GM23248 (cell line): Measurements from ENCODE around the gene COL17A1. TPM values are rescaled to one million over a fixed set of nuclear protein-coding genes. Genes with fewer than 3 reads are reported as not detected.

Experiments used
- DNase-seq: peaks from one replicate; pipeline ENCODE4 v3.0.0-alpha.2; 2015
- H2AFZ ChIP-seq: fragments of 200-600 bp; sonication (generic); 2 replicates; pipeline ENCODE4 v1.6.1; 2016; ENCODE audit warnings: antibody characterized with exemption
- H3F3A ChIP-seq: fragments of 200-600 bp; sonication (generic); 2 replicates; pipeline ENCODE4 v1.6.1; 2016; ENCODE audit warnings: mild to moderate bottlenecking, antibody characterized with exemption, mixed run types; ENCODE audit not compliant: insufficient read depth
- H3K27ac ChIP-seq: fragments of 200-600 bp; sonication (generic); 2 replicates; pipeline ENCODE4 v1.5.1; 2016; ENCODE audit warnings: mild to moderate bottlenecking
- H3K27me3 ChIP-seq: fragments of 200-600 bp; sonication (generic); replicated peaks from 2 replicates; pipeline ENCODE4 v1.6.1; 2016; ENCODE audit warnings: mild to moderate bottlenecking; ENCODE audit not compliant: insufficient read depth
- H3K36me3 ChIP-seq: fragments of 200-600 bp; sonication (generic); 2 replicates; pipeline ENCODE4 v1.6.1; 2016; ENCODE audit warnings: low read depth, mild to moderate bottlenecking
- H3K4me1 ChIP-seq: fragments of 200-600 bp; sonication (generic); 2 replicates; pipeline ENCODE4 v1.6.1; 2016; ENCODE audit warnings: mild to moderate bottlenecking; ENCODE audit not compliant: insufficient read depth
- H3K4me2 ChIP-seq: fragments of 200-600 bp; sonication (generic); one replicate; pipeline ENCODE4 v1.6.1; 2016; ENCODE audit warnings: mild to moderate bottlenecking; ENCODE audit not compliant: unreplicated experiment
- H3K4me3 ChIP-seq: fragments of 200-600 bp; sonication (generic); 2 replicates; pipeline ENCODE4 v1.5.1; 2016; ENCODE audit warnings: mild to moderate bottlenecking
- H3K79me2 ChIP-seq: fragments of 200-600 bp; sonication (generic); 2 replicates; pipeline ENCODE4 v1.6.1; 2016; ENCODE audit warnings: mild to moderate bottlenecking; ENCODE audit not compliant: insufficient read depth
- H3K9ac ChIP-seq: fragments of 200-600 bp; sonication (generic); 2 replicates; pipeline ENCODE4 v1.6.1; 2016; ENCODE audit warnings: mild to moderate bottlenecking
- H3K9me2 ChIP-seq: fragments of 200-600 bp; sonication (generic); 2 replicates; pipeline ENCODE4 v1.6.1; 2016; ENCODE audit warnings: mixed run types, mild to moderate bottlenecking, moderate library complexity; ENCODE audit not compliant: insufficient read depth
- H3K9me3 ChIP-seq: fragments of 200-600 bp; sonication (generic); one replicate; pipeline ENCODE4 v1.6.1; 2017; ENCODE audit warnings: low read depth
- H4K20me1 ChIP-seq: fragments of 200-600 bp; sonication (generic); 2 replicates; pipeline ENCODE4 v1.6.0; 2016; ENCODE audit not compliant: insufficient read depth
- EZH2 ChIP-seq: fragments of 200-600 bp; sonication (generic); IDR thresholded peaks from 2 replicates; pipeline ENCODE4 v1.6.1; 2018; ENCODE audit warnings: antibody characterized with exemption, mild to moderate bottlenecking; ENCODE audit not compliant: insufficient read depth, poor library complexity, severe bottlenecking
- EZH2phosphoT487 ChIP-seq: fragments of 200-600 bp; sonication (generic); IDR thresholded peaks from 2 replicates; pipeline ENCODE4 v1.6.1; 2018; ENCODE audit warnings: antibody characterized with exemption, moderate library complexity, mild to moderate bottlenecking, low read depth; ENCODE audit not compliant: insufficient read depth
- WGBS, 2 experiments: methylation state at CpG; one replicate each; pipeline ENCODE4 v1.1.6; 2015 to 2017; ENCODE audit warnings: low lambda C conversion rate in 2 of 2, low coverage in 1 of 2; ENCODE audit errors: missing lambda C conversion rate in 2 of 2; 5-methylcytosine and 5-hydroxymethylcytosine counted together
- in situ Hi-C: fragments of 300-500 bp; cut with MboI; formaldehyde crosslinking; loops from 2 replicates; pipeline ENCODE4 v1.15.0; 2020
- polyA plus RNA-seq: library from polyadenylated mRNA; unstranded; fragments of >200 nt; fragmentation: Nextera tagmentation; extraction: Ambion mirVana; gene quantifications from 2 replicates; pipeline ENCODE4 v1.2.1, GENCODE V29; 2016
- total RNA-seq: library from RNA; depleted of rRNA; stranded (reverse); fragments of >200 nt; shearing (Covaris generic); gene quantifications from 2 replicates; pipeline ENCODE4 v1.2.3, GENCODE V29; 2014

Gene COL17A1
- total and polyA plus RNA-seq, 2 experiments from 2014 or later, result 0.51 TPM; not detected in 1

DNA sequence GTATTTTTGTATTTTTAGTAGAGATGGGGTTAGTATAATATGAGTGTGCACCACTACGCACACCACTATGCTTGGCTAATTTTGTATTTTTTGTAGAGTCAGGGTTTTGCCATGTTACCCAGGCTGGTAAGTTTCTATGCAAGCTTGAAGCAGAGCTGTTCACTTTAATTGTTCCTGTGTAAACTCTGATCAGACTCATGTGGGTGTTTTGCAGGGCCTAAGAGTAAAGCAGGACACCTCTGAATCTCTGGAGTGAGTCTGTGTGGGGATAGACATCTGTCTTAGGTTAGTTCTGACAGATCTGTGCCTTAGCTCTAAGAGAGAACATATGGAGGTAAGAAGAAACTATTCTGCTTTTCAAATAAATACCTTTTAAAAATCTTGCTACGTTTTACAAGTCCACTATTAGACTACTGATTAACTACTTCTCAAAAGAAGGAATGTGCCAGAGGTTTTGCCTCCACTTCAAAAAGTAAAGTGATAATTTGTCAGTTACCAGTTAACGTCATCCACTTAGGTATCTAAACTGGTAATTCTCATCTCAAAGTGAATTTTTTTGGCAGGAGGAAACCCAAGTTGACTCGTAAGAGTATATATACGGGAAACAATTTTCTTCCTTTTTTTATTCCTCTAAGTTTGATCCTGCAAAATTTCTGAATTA lies 1.1 kb downstream of the COL17A1 start:
- H3K27ac ChIP-seq, result no peak overlapping the region
- H3K9ac ChIP-seq, result no peak overlapping the region
- no peak overlapping the region for H3K4me3 ChIP-seq
- no peaks in the 10 kb centered on the region for H3K9me2 ChIP-seq
- no peak overlapping the region for H3K4me2 ChIP-seq
- TF ChIP-seq EZH2phosphoT487, result no peak
- no peak for TF ChIP-seq EZH2
- H3K27me3 ChIP-seq, result no peaks in the 10 kb centered on the region
- no peaks in the 10 kb centered on the region for H4K20me1 ChIP-seq
- DNase-seq, result no peak
- no peaks in the 10 kb centered on the region for H3F3A ChIP-seq
- H3K36me3 ChIP-seq, result no peaks in the 10 kb centered on the region
- H3K79me2 ChIP-seq, result no peaks in the 10 kb centered on the region
- no peaks in the 10 kb centered on the region for H3K4me1 ChIP-seq
- WGBS, 2 experiments, result 79% methylated on average over 5 of the region's 5 CpGs
- in situ Hi-C loops, result no loop called here
- H2AFZ ChIP-seq, result no peak overlapping the region
- H3K9me3 ChIP-seq, result no peaks in the 10 kb centered on the region

DNA sequence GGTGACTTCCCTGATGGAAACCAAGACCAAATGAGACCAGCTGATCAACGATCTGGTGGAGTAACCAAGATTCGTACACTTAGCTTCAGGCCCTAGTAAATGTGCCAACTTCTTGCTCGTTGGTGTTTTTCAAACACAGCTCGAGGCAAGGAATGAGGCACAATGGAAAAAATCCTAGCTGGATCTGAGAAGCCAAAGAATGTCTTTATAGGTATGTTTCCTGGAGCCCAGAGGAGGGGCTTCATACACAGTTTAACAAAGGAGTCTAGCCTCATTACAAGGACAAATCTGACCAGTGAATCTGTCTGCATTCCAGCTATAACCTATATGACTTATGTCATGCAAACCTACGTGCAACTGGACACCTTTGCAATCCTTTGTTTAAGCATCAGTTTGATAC lies 3.7 kb downstream of the COL17A1 start:
- Histone ChIP-seq H3K9ac (no peak overlapping the region), H3K4me1 (no peaks in the 10 kb centered on the region), H3F3A (no peaks in the 10 kb centered on the region), H3K79me2 (no peaks in the 10 kb centered on the region), H3K4me2 (no peak overlapping the region), H2AFZ (no peak overlapping the region), H3K4me3 (no peak overlapping the region), H3K27me3 (no peaks in the 10 kb centered on the region; the same call in 1 of the 2 replicates), H3K9me2 (no peaks in the 10 kb centered on the region), H3K36me3 (no peaks in the 10 kb centered on the region), H3K27ac (no peak overlapping the region), H4K20me1 (no peaks in the 10 kb centered on the region), H3K9me3 (no peaks in the 10 kb centered on the region)
- no peak for TF ChIP-seq EZH2phosphoT487
- no peak for TF ChIP-seq EZH2
- 59 to 65% methylated on average over 5 of the region's 5 CpGs for WGBS, 2 experiments
- in situ Hi-C loops, result no loop called here
- no peak for DNase-seq

DNA sequence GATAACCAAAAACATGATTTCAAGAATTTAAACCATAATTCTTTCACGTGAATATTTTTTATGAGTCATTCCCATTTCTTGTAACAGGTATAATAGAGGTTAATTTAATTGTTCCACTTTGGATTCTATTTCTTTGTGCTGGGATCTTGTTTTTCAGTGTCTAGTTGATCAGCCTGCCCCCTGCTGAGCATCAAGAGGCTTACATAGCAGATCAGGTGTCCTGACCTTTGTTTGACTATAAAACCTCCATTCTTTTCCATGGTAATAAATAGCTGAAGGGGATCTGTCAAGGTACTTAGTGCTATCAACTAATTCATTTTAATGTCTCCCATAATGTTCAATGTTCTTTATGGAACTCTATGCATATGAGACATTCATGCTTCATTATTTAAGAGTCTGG lies 4.9 kb downstream of the COL17A1 start:
- Histone ChIP-seq H2AFZ (no peak overlapping the region), H3K27ac (no peak overlapping the region), H3K9me2 (no peaks in the 10 kb centered on the region), H3K36me3 (no peaks in the 10 kb centered on the region), H3K79me2 (no peaks in the 10 kb centered on the region), H3K9ac (no peak overlapping the region), H3K9me3 (no peaks in the 10 kb centered on the region), H3K27me3 (peaks cover 5% of the 10 kb centered on the region; the same call in 1 of the 2 replicates), H3K4me3 (no peak overlapping the region), H3K4me2 (no peak overlapping the region), H3K4me1 (no peaks in the 10 kb centered on the region), H4K20me1 (no peaks in the 10 kb centered on the region), H3F3A (no peaks in the 10 kb centered on the region)
- 49 to 54% methylated on average over 1 of the region's 1 CpG for WGBS, 2 experiments
- in situ Hi-C loops, result no loop called here
- peak; percentile 54 for DNase-seq
- TF ChIP-seq EZH2 (no peak), EZH2phosphoT487 (no peak)

DNA sequence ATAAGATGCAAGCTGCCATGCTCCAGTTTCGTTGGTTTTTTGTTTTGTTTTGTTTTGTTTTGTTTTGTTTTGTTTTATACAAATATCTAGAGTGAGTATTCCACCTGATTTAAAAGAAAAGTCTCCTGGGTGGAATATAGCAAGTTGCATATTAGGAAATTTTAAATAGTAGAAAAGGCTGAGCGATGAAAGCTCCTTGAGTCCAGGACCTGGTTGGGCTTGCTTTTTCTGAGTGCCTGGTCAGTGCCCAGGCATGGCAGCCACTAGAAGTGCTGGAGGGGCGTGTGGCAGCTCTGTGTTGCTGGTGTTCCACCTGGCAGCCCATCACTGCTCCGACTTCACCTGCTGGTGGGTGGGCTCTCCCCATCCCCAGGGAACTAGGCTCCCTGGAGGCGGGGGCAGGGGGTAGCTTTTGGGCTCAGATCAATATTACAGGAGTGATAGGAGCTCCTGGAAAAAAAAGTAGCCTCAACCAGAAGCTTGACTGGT lies 8.0 kb downstream of the COL17A1 start:
- Histone ChIP-seq H3K9me3 (no peaks in the 10 kb centered on the region), H3K27me3 (peaks cover 20% of the 10 kb centered on the region), H3K36me3 (no peaks in the 10 kb centered on the region), H3K79me2 (no peaks in the 10 kb centered on the region), H3K4me3 (no peak overlapping the region), H3K4me2 (no peak overlapping the region), H3K4me1 (no peaks in the 10 kb centered on the region), H3K9me2 (no peaks in the 10 kb centered on the region), H3F3A (no peaks in the 10 kb centered on the region), H3K9ac (no peak overlapping the region), H3K27ac (no peak overlapping the region), H2AFZ (no peak overlapping the region), H4K20me1 (no peaks in the 10 kb centered on the region)
- in situ Hi-C loops, result no loop called here
- DNase-seq, result no peak
- WGBS, 2 experiments, result 60 to 66% methylated on average over 5 of the region's 5 CpGs
- TF ChIP-seq EZH2 (no peak), EZH2phosphoT487 (no peak)

DNA sequence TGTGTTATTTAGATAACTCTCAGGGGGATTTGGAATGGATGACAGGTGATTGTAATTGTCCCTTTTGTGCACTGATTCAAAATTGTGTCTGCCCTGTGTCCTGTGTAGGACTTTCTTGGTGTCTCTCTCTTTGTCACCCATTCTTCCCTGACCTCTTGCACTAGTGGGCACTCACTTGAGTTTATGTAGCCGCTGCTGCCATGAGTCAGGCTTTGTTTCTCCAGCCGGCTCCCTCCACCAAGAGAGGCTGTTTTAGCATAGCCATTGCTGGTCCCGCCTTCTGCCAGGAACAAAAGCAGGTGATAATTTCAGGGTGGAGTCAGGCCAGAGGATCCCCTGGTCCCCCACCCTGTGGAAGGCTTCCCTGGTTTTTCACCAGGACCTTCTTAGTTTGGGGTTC lies 8.4 kb downstream of the COL17A1 start:
- Histone ChIP-seq H3K9ac (no peak overlapping the region), H3K9me2 (no peaks in the 10 kb centered on the region), H3K27ac (no peak overlapping the region), H2AFZ (no peak overlapping the region), H3K36me3 (no peaks in the 10 kb centered on the region), H3K27me3 (peaks cover 21% of the 10 kb centered on the region), H4K20me1 (no peaks in the 10 kb centered on the region), H3F3A (no peaks in the 10 kb centered on the region), H3K4me3 (no peak overlapping the region), H3K4me1 (no peaks in the 10 kb centered on the region), H3K79me2 (no peaks in the 10 kb centered on the region), H3K4me2 (no peak overlapping the region), H3K9me3 (no peaks in the 10 kb centered on the region)
- 92 to 94% methylated on average over 3 of the region's 3 CpGs for WGBS, 2 experiments
- TF ChIP-seq EZH2phosphoT487 (no peak), EZH2 (no peak)
- in situ Hi-C loops, result no loop called here
- no peak for DNase-seq
